Hindlimb muscle (tissue), 1 donor: ENCODE results near the gene ANKRD31. TPM values are rescaled to one million over a fixed set of nuclear protein-coding genes. Genes with fewer than 3 reads are reported as not detected.

ENCODE experiments used
- DNase-seq: peaks from one replicate; pipeline ENCODE4 v3.0.0-alpha.2; 2013
- polyA plus RNA-seq: library from polyadenylated mRNA; unstranded; fragments of 120-200 nt; gene quantifications from one replicate; pipeline ENCODE4 v1.2.1, GENCODE V29; 2013; ENCODE audit not compliant: insufficient read length

Gene ANKRD31
- polyA plus RNA-seq, 1 donor: 0.14 TPM

- DNase-seq: no peak
Measured at GRCh38 chr5:75034137-75034739, 202.4 kb downstream of the ANKRD31 start.

GRCh38 chr5:75031366-75031765 is 205.3 kb downstream of the ANKRD31 start:
- DNase-seq: no peak

GRCh38 chr5:75028090-75028489 is 208.6 kb downstream of the ANKRD31 start:
- no peak for DNase-seq

GRCh38 chr5:75023368-75024159 is 213.1 kb downstream of the ANKRD31 start:
- no peak for DNase-seq

- DNase-seq: no peak
Measured at GRCh38 chr5:75021800-75022199, 214.9 kb downstream of the ANKRD31 start.

GRCh38 chr5:75021219-75021618 is 215.5 kb downstream of the ANKRD31 start:
- no peak for DNase-seq

- no peak for DNase-seq
Measured at GRCh38 chr5:75020016-75020656, 216.5 kb downstream of the ANKRD31 start.

GRCh38 chr5:75018805-75019587 is 217.7 kb downstream of the ANKRD31 start:
- DNase-seq: no peak

Other genes with a start within 250 kb of the ANKRD31 start
- gene GCNT4, start 184.3 kb downstream of the ANKRD31 start, polyA plus RNA-seq: 0.09 TPM
- 25.5 TPM for gene HMGCR, start 100.3 kb upstream of the ANKRD31 start, polyA plus RNA-seq